ENCODE measurements around the gene PLEKHM3. TPM values are rescaled to one million over a fixed set of nuclear protein-coding genes. Genes with fewer than 3 reads are reported as not detected.

Gene PLEKHM3
- polyA plus RNA-seq, 2 of the 4 experiments (the other 2 are of a cell fraction), result 2.9 to 6.5 TPM

DNA sequence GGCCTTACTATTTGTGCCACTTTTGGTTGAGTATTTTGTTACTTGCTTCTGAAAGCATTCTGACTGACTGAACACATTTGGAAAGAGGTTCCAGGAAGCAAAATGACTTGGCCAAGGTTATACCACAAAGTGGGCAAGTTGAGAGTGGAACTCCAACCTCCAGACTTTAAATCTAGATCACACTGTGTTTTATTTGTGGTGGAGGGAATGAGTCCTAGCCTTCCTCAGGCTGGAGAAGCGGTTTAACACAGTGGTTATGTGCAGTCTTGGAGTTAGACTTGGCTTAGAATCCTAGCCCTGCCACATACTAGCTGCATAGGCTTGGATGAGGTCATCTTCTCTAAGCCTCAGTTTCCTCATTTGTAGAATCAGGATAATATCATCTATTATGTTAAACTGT is 33.4 kb downstream of the PLEKHM3 start:
- FAIRE-seq (no peak), ATAC-seq (no peak), DNase-seq (ENCODE audit: low read depth in 1 of 2, low spot score in 1 of 2) (no peak)
- 90% methylated on average over 1 of the region's 1 CpG for WGBS (ENCODE audit: missing lambda C conversion rate)
- no peak for TF ChIP-seq EHMT2 (IDR thresholded peaks at IDR 0.05; ENCODE audit: low read depth)
- TF ChIP-seq, protein P1, sequence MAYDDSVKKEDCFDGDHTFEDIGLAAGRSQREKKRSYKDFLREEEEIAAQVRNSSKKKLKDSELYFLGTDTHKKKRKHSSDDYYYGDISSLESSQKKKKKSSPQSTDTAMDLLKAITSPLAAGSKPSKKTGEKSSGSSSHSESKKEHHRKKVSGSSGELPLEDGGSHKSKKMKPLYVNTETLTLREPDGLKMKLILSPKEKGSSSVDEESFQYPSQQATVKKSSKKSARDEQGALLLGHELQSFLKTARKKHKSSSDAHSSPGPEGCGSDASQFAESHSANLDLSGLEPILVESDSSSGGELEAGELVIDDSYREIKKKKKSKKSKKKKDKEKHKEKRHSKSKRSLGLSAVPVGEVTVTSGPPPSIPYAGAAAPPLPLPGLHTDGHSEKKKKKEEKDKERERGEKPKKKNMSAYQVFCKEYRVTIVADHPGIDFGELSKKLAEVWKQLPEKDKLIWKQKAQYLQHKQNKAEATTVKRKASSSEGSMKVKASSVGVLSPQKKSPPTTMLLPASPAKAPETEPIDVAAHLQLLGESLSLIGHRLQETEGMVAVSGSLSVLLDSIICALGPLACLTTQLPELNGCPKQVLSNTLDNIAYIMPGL (CRISPR knock-in tag; IDR thresholded peaks at IDR 0.05; ENCODE audit: borderline replicate concordance), result no peak
- TF ChIP-seq FOSL2 (IDR thresholded peaks at IDR 0.05), result no peak
- TF ChIP-seq FOSL2 (CRISPR knock-in tag; IDR thresholded peaks at IDR 0.05), result no peak
- TF ChIP-seq HDAC2 (IDR thresholded peaks at IDR 0.05), result no peak
- TF ChIP-seq, protein P2, sequence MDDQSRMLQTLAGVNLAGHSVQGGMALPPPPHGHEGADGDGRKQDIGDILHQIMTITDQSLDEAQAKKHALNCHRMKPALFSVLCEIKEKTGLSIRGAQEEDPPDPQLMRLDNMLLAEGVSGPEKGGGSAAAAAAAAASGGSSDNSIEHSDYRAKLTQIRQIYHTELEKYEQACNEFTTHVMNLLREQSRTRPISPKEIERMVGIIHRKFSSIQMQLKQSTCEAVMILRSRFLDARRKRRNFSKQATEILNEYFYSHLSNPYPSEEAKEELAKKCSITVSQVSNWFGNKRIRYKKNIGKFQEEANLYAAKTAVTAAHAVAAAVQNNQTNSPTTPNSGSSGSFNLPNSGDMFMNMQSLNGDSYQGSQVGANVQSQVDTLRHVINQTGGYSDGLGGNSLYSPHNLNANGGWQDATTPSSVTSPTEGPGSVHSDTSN (IDR thresholded peaks at IDR 0.05), result no peak
- no peak for TF ChIP-seq RCOR1 (IDR thresholded peaks at IDR 0.05; ENCODE audit: low read depth, low read length)
- Histone ChIP-seq H3K4me3 (no peak overlapping the region), H3K4me1 (0 out of 3 replicates have a peak, but pooled peaks cover 3% of the 10 kb centered on the region), H3K27ac (no peak overlapping the region), H3K9me3 (no peaks in the 10 kb centered on the region), H3K4me2 (no peak overlapping the region)
- ChIA-PET POLR2A (no interaction called here), CTCF (interaction anchor here (0.6 kb wide), 1 partner anchor 18 kb away, joined by 4 read pairs; no protein-coding TSS in a partner anchor)

DNA sequence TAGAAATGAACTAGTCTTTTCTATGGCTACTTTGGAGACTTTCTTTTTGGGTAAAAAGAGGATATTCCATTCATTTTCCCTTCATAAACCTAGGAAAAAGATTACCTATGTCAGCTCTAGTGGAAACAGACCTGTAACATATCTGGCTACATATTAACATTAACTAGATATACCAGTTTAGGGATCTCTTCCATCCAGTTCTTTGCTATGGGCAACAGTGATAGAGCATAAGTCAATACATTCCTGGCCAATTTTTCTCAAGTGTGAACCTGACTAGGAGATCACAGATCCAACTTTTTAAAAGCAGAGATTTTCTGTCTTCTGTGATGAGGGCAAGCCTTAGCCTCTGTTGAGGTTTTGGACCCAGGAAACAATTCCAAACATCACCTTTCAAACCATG is 34.5 kb downstream of the PLEKHM3 start:
- 0 out of 3 replicates have a peak, but pooled peaks cover 3% of the 10 kb centered on the region for H3K4me1 ChIP-seq
- no peak overlapping the region for H3K4me3 ChIP-seq
- no peak for FAIRE-seq
- ChIA-PET CTCF (interaction anchor here (0.5 to 1.7 kb wide), 2 partner anchors 16 to 197 kb away, joined by 3 to 6 read pairs; no protein-coding TSS in a partner anchor), POLR2A (no interaction called here)
- H3K27ac ChIP-seq, result no peak overlapping the region
- no peaks in the 10 kb centered on the region for H3K9me3 ChIP-seq
- ATAC-seq, result no peak
- H3K4me2 ChIP-seq, result no peak overlapping the region
- DNase-seq (ENCODE audit: low read depth in 1 of 2, low spot score in 1 of 2), result no peak
- TF ChIP-seq MAFK (IDR thresholded peaks at IDR 0.05; ENCODE audit: partially characterized antibody) (no peak), JUNB (IDR thresholded peaks at IDR 0.05) (no peak), TP53 (CRISPR knock-in tag; IDR thresholded peaks at IDR 0.05) (no peak), KDM5A (IDR thresholded peaks at IDR 0.05) (no peak), HOXB5 (CRISPR knock-in tag; IDR thresholded peaks at IDR 0.05) (no peak)

DNA sequence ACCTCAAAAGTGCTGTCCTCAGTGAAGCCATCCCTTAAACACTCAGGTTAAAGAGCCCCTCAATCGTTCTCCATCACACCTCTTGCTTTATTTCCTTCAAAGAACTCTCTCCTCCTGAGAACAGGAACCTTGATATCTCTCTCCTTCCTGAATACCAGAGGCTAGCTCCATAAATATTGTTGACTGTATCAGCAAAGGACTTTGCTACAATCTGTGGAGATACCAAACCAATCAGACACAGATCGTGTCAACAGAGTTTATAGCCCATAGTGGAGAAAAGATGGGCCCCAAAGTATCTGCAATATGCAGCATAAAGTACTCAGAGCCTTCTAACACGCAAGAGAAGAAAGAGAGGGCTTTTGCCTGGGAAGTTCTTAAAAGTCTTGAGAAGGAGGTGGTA is 36.4 kb downstream of the PLEKHM3 start:
- Histone ChIP-seq H3K4me1 (0 out of 3 replicates have a peak, but pooled peaks cover 3% of the 10 kb centered on the region), H3K4me3 (no peak overlapping the region), H3K4me2 (no peak overlapping the region), H3K27ac (no peak overlapping the region), H3K9me3 (no peaks in the 10 kb centered on the region)
- CTCF ChIA-PET, result interaction anchor here (1.3 to 2.7 kb wide), 3 partner anchors 16 to 243 kb away, joined by 4 to 6 read pairs (median 6); no protein-coding TSS in a partner anchor
- 54% methylated on average over 3 of the region's 3 CpGs for WGBS (ENCODE audit: missing lambda C conversion rate)
- ATAC-seq (no peak), FAIRE-seq (no peak), DNase-seq (ENCODE audit: low read depth in 1 of 2, low spot score in 1 of 2) (no peak)
- TF ChIP-seq RNF2 (IDR thresholded peaks at IDR 0.05; ENCODE audit: borderline replicate concordance, low read depth) (no peak), CBX8 (IDR thresholded peaks at IDR 0.05) (no peak), NR3C1 (IDR thresholded peaks at IDR 0.05) (no peak), HOXA7 (CRISPR knock-in tag; IDR thresholded peaks at IDR 0.05) (no peak), RCOR1 (IDR thresholded peaks at IDR 0.05; ENCODE audit: low read depth, low read length) (no peak), MAZ (IDR thresholded peaks at IDR 0.05; ENCODE audit: borderline replicate concordance, low read depth, low read length) (no peak), EHMT2 (IDR thresholded peaks at IDR 0.05; ENCODE audit: low read depth) (no peak), RARB (CRISPR knock-in tag; IDR thresholded peaks at IDR 0.05) (no peak), SMC3 (IDR thresholded peaks at IDR 0.05) (no peak), CTCF (IDR thresholded peaks at IDR 0.05) (no peak)
- POLR2A ChIA-PET, result no interaction called here

Measured in A549 (cell line).